Measurements from ENCODE around the gene TMCO5A.

Gene TMCO5A

DNA sequence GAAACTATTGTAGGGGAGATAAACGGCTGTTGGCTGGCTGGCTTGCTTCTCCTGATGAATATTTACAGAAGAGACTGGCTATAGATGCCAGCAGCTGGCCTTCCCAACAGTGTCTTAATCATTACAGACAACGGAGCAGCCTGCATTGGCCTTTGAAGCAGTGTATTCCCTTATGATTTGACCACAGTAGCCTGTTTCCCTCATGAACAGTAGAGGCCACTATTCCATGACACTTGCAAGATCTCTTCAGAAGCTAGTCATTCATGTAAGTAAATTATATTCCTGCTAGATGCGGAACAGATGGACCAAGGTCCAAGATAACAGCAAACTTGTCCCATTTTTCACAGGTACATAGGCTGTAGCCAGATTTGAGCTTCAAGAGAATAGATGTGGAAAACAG is 47.3 kb downstream of the TMCO5A start:
- TF ChIP-seq, protein P1, sequence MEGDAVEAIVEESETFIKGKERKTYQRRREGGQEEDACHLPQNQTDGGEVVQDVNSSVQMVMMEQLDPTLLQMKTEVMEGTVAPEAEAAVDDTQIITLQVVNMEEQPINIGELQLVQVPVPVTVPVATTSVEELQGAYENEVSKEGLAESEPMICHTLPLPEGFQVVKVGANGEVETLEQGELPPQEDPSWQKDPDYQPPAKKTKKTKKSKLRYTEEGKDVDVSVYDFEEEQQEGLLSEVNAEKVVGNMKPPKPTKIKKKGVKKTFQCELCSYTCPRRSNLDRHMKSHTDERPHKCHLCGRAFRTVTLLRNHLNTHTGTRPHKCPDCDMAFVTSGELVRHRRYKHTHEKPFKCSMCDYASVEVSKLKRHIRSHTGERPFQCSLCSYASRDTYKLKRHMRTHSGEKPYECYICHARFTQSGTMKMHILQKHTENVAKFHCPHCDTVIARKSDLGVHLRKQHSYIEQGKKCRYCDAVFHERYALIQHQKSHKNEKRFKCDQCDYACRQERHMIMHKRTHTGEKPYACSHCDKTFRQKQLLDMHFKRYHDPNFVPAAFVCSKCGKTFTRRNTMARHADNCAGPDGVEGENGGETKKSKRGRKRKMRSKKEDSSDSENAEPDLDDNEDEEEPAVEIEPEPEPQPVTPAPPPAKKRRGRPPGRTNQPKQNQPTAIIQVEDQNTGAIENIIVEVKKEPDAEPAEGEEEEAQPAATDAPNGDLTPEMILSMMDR (IDR thresholded peaks at IDR 0.05; ENCODE audit: borderline replicate concordance, insufficient read depth, low read depth, low read length): no peak
- no peak overlapping the region for H3K4me3 ChIP-seq (ENCODE audit: low read depth, low read length)

DNA sequence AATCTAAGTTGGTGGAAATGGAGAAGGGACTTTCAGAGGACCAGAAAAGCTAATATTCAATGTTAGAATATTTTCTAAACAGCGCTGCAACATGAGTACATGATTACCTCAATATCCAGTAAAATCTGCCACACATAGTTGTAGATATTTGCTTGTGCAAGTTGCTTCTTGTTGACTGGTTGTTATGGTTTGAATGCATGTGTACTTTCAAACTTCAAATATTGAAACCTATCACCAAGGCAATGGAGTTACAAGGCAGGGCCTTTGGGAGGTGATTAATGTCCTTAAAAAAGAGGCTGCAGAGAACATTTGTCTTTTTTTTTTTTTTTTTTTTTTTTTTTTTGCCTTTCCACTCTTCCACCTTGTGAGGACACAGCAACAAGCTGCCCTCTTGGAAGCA is 49.9 kb downstream of the TMCO5A start:
- TF ChIP-seq, protein P1 (IDR thresholded peaks at IDR 0.05; ENCODE audit: borderline replicate concordance, insufficient read depth, low read depth, low read length): no peak
- no peak overlapping the region for H3K4me3 ChIP-seq (ENCODE audit: low read depth, low read length)

DNA sequence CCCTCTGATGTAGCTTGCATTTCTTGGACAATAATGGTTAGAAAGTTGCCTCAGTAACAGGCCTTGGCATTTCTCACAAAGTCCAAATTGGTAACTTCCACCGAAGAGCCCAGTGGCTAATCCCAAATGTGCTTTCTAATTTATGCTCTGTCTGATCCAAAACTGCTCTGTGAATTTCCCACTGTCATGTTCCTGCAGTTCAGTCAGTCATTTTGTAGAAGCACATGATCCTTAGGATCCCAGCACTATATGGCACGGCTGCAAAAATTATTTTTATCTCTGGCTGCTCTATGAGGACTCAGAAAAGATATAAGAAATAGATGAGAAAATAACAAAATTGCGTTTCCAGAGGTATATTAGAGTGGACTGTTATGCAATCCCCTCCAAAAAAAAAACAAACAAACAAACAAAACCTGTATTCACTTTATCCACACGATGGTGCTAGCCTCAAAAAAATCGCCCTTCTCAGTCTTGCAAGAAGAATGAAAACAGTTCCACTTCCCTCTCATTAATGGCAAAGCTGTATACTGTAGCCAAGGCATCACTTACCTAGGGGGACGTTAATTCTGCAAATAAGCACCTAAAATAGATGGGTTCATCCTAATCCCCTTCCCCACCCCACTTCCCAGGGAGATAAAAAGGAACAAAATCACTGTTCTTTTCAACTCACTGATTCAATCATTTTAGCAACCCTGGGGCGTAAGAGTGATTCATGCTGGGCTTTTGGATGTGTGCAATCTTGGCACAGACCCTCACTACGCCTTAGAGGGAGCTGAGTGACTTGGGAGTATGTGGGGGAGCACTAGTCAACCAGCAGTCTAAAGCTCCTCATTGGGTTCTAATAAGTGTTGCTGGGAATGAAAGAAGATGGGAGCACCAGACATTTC is 61.3 kb downstream of the TMCO5A start:
- TF ChIP-seq, protein P1 (IDR thresholded peaks at IDR 0.05; ENCODE audit: borderline replicate concordance, insufficient read depth, low read depth, low read length): peak; percentile 37; the same call in 1 of the 2 replicates

More for the DNA sequence above, 61.3 kb downstream of the TMCO5A start:
- H3K4me3 ChIP-seq (ENCODE audit: low read depth, low read length): no peak overlapping the region
